Gastroesophageal sphincter (tissue), 3 donors: ENCODE measurements around the gene MAT1A.

ENCODE experiments used
- CTCF ChIP-seq, 4 experiments: fragments of 200-600 bp in 2 of 4; fragments of 450-650 bp in 2 of 4; sonication (generic) in 1 of 4; IDR thresholded peaks; one replicate each; pipeline ENCODE4 v1.5.1; 2017 to 2019; ENCODE audit warnings: antibody characterized with exemption in 4 of 4, mild to moderate bottlenecking in 2 of 4, moderate library complexity in 2 of 4
- POLR2AphosphoS5 ChIP-seq: sonication (generic); formaldehyde crosslinking; IDR thresholded peaks from one replicate; pipeline ENCODE4 v1.6.1; 2017; ENCODE audit warnings: antibody characterized with exemption

- TF ChIP-seq CTCF (IDR thresholded peaks at IDR 0.05) (no peak), POLR2AphosphoS5 (no peak)
These were observed 4.9 kb downstream of the MAT1A start for GRCh38 chr10:80284522-80284921.
